GM12878 (cell line): ENCODE data around the gene SOX18.

Experiments used
- FOXM1 ChIP-seq: IDR thresholded peaks from 2 replicates; pipeline ENCODE4 v1.6.1; 2012; ENCODE audit warnings: low read depth, mild to moderate bottlenecking, inconsistent platforms, low read length, moderate library complexity
- SP1 ChIP-seq: IDR thresholded peaks from one replicate; pipeline ENCODE4 v1.6.1; 2011; ENCODE audit warnings: low read depth, low read length
- TARDBP ChIP-seq: IDR thresholded peaks from 2 replicates; pipeline ENCODE4 v1.6.1; 2016; ENCODE audit warnings: borderline replicate concordance
- TF ChIP-seq, protein P1 (sequence below): fragments of 450-650 bp; conservative IDR thresholded peaks from 2 replicates; pipeline ENCODE4 v1.6.1; 2017; ENCODE audit warnings: mild to moderate bottlenecking, moderate library complexity

- TF ChIP-seq TARDBP (no peak), FOXM1 (no peak), SP1 (no peak)
- TF ChIP-seq, protein P1, sequence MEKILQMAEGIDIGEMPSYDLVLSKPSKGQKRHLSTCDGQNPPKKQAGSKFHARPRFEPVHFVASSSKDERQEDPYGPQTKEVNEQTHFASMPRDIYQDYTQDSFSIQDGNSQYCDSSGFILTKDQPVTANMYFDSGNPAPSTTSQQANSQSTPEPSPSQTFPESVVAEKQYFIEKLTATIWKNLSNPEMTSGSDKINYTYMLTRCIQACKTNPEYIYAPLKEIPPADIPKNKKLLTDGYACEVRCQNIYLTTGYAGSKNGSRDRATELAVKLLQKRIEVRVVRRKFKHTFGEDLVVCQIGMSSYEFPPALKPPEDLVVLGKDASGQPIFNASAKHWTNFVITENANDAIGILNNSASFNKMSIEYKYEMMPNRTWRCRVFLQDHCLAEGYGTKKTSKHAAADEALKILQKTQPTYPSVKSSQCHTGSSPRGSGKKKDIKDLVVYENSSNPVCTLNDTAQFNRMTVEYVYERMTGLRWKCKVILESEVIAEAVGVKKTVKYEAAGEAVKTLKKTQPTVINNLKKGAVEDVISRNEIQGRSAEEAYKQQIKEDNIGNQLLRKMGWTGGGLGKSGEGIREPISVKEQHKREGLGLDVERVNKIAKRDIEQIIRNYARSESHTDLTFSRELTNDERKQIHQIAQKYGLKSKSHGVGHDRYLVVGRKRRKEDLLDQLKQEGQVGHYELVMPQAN = no peak; the same call in 1 of the 2 replicates
These were observed 9.9 kb downstream of the SOX18 start for GRCh38 chr20:64039293-64040160.
